ENCODE data around the gene TMA16. TPM values are rescaled to one million over a fixed set of nuclear protein-coding genes. Genes with fewer than 3 reads are reported as not detected.
A peak's percentile ranks its signal among the peaks of the same experiment; 100 is the strongest.
"Not testable (repeated sequence)": the region's sequence is repeated elsewhere in the genome, so short reads cannot be mapped to it uniquely, and the experiment has no call there.

The TMA16 gene
- polyA plus RNA-seq, 1 donor: 24.7 TPM

GRCh38 chr4:163537114-163537513 lies 42.6 kb downstream of the TMA16 start:
- no peaks in the 10 kb centered on the region for H3K4me1 ChIP-seq (ENCODE audit: control insufficient read depth, insufficient read depth, low read length)
- 67% methylated on average over 1 of the region's 3 CpGs for WGBS (ENCODE audit: insufficient coverage, low lambda C conversion rate)
- no peak overlapping the region for H3K27ac ChIP-seq (ENCODE audit: low read length)
- peaks cover 2% of the 10 kb centered on the region for H3K36me3 ChIP-seq (ENCODE audit: control insufficient read depth, insufficient read depth, low read length)
- H3K27me3 ChIP-seq (ENCODE audit: control insufficient read depth, insufficient read depth, low read length): no peaks in the 10 kb centered on the region
- no peaks in the 10 kb centered on the region for H3K9me3 ChIP-seq (ENCODE audit: control insufficient read depth, low read depth, low read length)
- DNase-seq: no peak
- no peak overlapping the region for H3K4me3 ChIP-seq (ENCODE audit: low read length)

GRCh38 chr4:163538820-163539219 lies 44.3 kb downstream of the TMA16 start:
- no CpG with 5 or more reads among the region's 4 CpGs for WGBS (ENCODE audit: insufficient coverage, low lambda C conversion rate)
- not testable (repeated sequence) for H3K27ac ChIP-seq (ENCODE audit: low read length)

GRCh38 chr4:163540448-163540847 lies 46.0 kb downstream of the TMA16 start:
- Histone ChIP-seq H3K36me3 (ENCODE audit: control insufficient read depth, insufficient read depth, low read length) (no peaks in the 10 kb centered on the region), H3K27ac (ENCODE audit: low read length) (no peak overlapping the region), H3K4me3 (ENCODE audit: low read length) (no peak overlapping the region), H3K9me3 (ENCODE audit: control insufficient read depth, low read depth, low read length) (no peaks in the 10 kb centered on the region), H3K27me3 (ENCODE audit: control insufficient read depth, insufficient read depth, low read length) (no peaks in the 10 kb centered on the region), H3K4me1 (ENCODE audit: control insufficient read depth, insufficient read depth, low read length) (no peaks in the 10 kb centered on the region)
- WGBS (ENCODE audit: insufficient coverage, low lambda C conversion rate): no CpG with 5 or more reads among the region's 5 CpGs
- DNase-seq: no peak

More at GRCh38 chr4:163538820-163539219, 44.3 kb downstream of the TMA16 start:
- H3K4me3 ChIP-seq (ENCODE audit: low read length); H3K4me1 ChIP-seq (ENCODE audit: control insufficient read depth, insufficient read depth, low read length); H3K9me3 ChIP-seq (ENCODE audit: control insufficient read depth, low read depth, low read length); DNase-seq; H3K27me3 ChIP-seq (ENCODE audit: control insufficient read depth, insufficient read depth, low read length); H3K36me3 ChIP-seq (ENCODE audit: control insufficient read depth, insufficient read depth, low read length): not testable (repeated sequence)

- Histone ChIP-seq H3K27me3 (ENCODE audit: control insufficient read depth, insufficient read depth, low read length) (no peaks in the 10 kb centered on the region), H3K9me3 (ENCODE audit: control insufficient read depth, low read depth, low read length) (no peaks in the 10 kb centered on the region), H3K36me3 (ENCODE audit: control insufficient read depth, insufficient read depth, low read length) (no peaks in the 10 kb centered on the region), H3K27ac (ENCODE audit: low read length) (no peak overlapping the region), H3K4me3 (ENCODE audit: low read length) (no peak overlapping the region), H3K4me1 (ENCODE audit: control insufficient read depth, insufficient read depth, low read length) (no peaks in the 10 kb centered on the region)
- no peak for DNase-seq
- no CpG with 5 or more reads among the region's 3 CpGs for WGBS (ENCODE audit: insufficient coverage, low lambda C conversion rate)
Observed at GRCh38 chr4:163540977-163541376, 46.5 kb downstream of the TMA16 start.

- WGBS (ENCODE audit: insufficient coverage, low lambda C conversion rate): no CpG with 5 or more reads among the region's 3 CpGs
- no peaks in the 10 kb centered on the region for H3K4me1 ChIP-seq (ENCODE audit: control insufficient read depth, insufficient read depth, low read length)
- H3K4me3 ChIP-seq (ENCODE audit: low read length): no peak overlapping the region
- DNase-seq: no peak
- H3K27ac ChIP-seq (ENCODE audit: low read length): no peak overlapping the region
- no peaks in the 10 kb centered on the region for H3K9me3 ChIP-seq (ENCODE audit: control insufficient read depth, low read depth, low read length)
- H3K27me3 ChIP-seq (ENCODE audit: control insufficient read depth, insufficient read depth, low read length): no peaks in the 10 kb centered on the region
- no peaks in the 10 kb centered on the region for H3K36me3 ChIP-seq (ENCODE audit: control insufficient read depth, insufficient read depth, low read length)
Observed at GRCh38 chr4:163542275-163542674, 47.8 kb downstream of the TMA16 start.

GRCh38 chr4:163544407-163545038 lies 50.0 kb downstream of the TMA16 start:
- no peak overlapping the region for H3K4me3 ChIP-seq (ENCODE audit: low read length)
- no peaks in the 10 kb centered on the region for H3K4me1 ChIP-seq (ENCODE audit: control insufficient read depth, insufficient read depth, low read length)
- H3K27ac ChIP-seq (ENCODE audit: low read length): no peak overlapping the region
- peak; percentile 18 to 23 for DNase-seq
- WGBS (ENCODE audit: insufficient coverage, low lambda C conversion rate): 30% methylated on average over 2 of the region's 12 CpGs
- no peaks in the 10 kb centered on the region for H3K36me3 ChIP-seq (ENCODE audit: control insufficient read depth, insufficient read depth, low read length)
- H3K27me3 ChIP-seq (ENCODE audit: control insufficient read depth, insufficient read depth, low read length): no peaks in the 10 kb centered on the region
- H3K9me3 ChIP-seq (ENCODE audit: control insufficient read depth, low read depth, low read length): no peaks in the 10 kb centered on the region

- 50% methylated on average over 2 of the region's 10 CpGs for WGBS (ENCODE audit: insufficient coverage, low lambda C conversion rate)
- Histone ChIP-seq H3K4me3 (ENCODE audit: low read length) (no peak overlapping the region), H3K27me3 (ENCODE audit: control insufficient read depth, insufficient read depth, low read length) (no peaks in the 10 kb centered on the region), H3K27ac (ENCODE audit: low read length) (no peak overlapping the region), H3K36me3 (ENCODE audit: control insufficient read depth, insufficient read depth, low read length) (no peaks in the 10 kb centered on the region), H3K4me1 (ENCODE audit: control insufficient read depth, insufficient read depth, low read length) (peaks cover 3% of the 10 kb centered on the region), H3K9me3 (ENCODE audit: control insufficient read depth, low read depth, low read length) (no peaks in the 10 kb centered on the region)
- DNase-seq: peak; percentile 29 to 38
Observed at GRCh38 chr4:163548481-163549243, 54.2 kb downstream of the TMA16 start.

GRCh38 chr4:163550869-163551267 lies 56.4 kb downstream of the TMA16 start:
- no peak overlapping the region for H3K4me3 ChIP-seq (ENCODE audit: low read length)
- 29% methylated on average over 1 of the region's 6 CpGs for WGBS (ENCODE audit: insufficient coverage, low lambda C conversion rate)
- no peak for DNase-seq
- no peaks in the 10 kb centered on the region for H3K9me3 ChIP-seq (ENCODE audit: control insufficient read depth, low read depth, low read length)
- H3K4me1 ChIP-seq (ENCODE audit: control insufficient read depth, insufficient read depth, low read length): peaks cover 3% of the 10 kb centered on the region
- H3K27ac ChIP-seq (ENCODE audit: low read length): no peak overlapping the region
- H3K36me3 ChIP-seq (ENCODE audit: control insufficient read depth, insufficient read depth, low read length): no peaks in the 10 kb centered on the region
- no peaks in the 10 kb centered on the region for H3K27me3 ChIP-seq (ENCODE audit: control insufficient read depth, insufficient read depth, low read length)

GRCh38 chr4:163553146-163553545 lies 58.7 kb downstream of the TMA16 start:
- Histone ChIP-seq H3K27ac (ENCODE audit: low read length) (no peak overlapping the region), H3K4me3 (ENCODE audit: low read length) (no peak overlapping the region), H3K4me1 (ENCODE audit: control insufficient read depth, insufficient read depth, low read length) (peaks cover 3% of the 10 kb centered on the region), H3K27me3 (ENCODE audit: control insufficient read depth, insufficient read depth, low read length) (no peaks in the 10 kb centered on the region), H3K36me3 (ENCODE audit: control insufficient read depth, insufficient read depth, low read length) (no peaks in the 10 kb centered on the region), H3K9me3 (ENCODE audit: control insufficient read depth, low read depth, low read length) (no peaks in the 10 kb centered on the region)
- no peak for DNase-seq
- 90% methylated on average over 2 of the region's 4 CpGs for WGBS (ENCODE audit: insufficient coverage, low lambda C conversion rate)

GRCh38 chr4:163554870-163555465 lies 60.5 kb downstream of the TMA16 start:
- 37% methylated on average over 2 of the region's 3 CpGs for WGBS (ENCODE audit: insufficient coverage, low lambda C conversion rate)
- no peak for DNase-seq
- Histone ChIP-seq H3K27ac (ENCODE audit: low read length) (no peak overlapping the region), H3K27me3 (ENCODE audit: control insufficient read depth, insufficient read depth, low read length) (no peaks in the 10 kb centered on the region), H3K4me3 (ENCODE audit: low read length) (no peak overlapping the region), H3K36me3 (ENCODE audit: control insufficient read depth, insufficient read depth, low read length) (no peaks in the 10 kb centered on the region), H3K9me3 (ENCODE audit: control insufficient read depth, low read depth, low read length) (no peaks in the 10 kb centered on the region), H3K4me1 (ENCODE audit: control insufficient read depth, insufficient read depth, low read length) (peaks cover 3% of the 10 kb centered on the region)

All from large intestine (tissue), 3 donors.